Endodermal cell (in vitro differentiated cells): Measurements from ENCODE around the gene SLC7A14. TPM values are rescaled to one million over a fixed set of nuclear protein-coding genes. Genes with fewer than 3 reads are reported as not detected.

Source experiments
- DNase-seq: peaks from one replicate; pipeline ENCODE4 v3.0.0-alpha.2; 2017
- H3K27ac ChIP-seq: 2 replicates; pipeline ENCODE4 v1.5.1; 2013; ENCODE audit warnings: mild to moderate bottlenecking, low read depth, low read length, moderate library complexity
- H3K27me3 ChIP-seq: 2 replicates; pipeline ENCODE4 v1.6.1; 2013; ENCODE audit warnings: mild to moderate bottlenecking, low read length, moderate library complexity; ENCODE audit not compliant: insufficient read depth, control insufficient read depth, poor library complexity, severe bottlenecking
- H3K36me3 ChIP-seq: 2 replicates; pipeline ENCODE4 v1.7.0; 2013; ENCODE audit warnings: mild to moderate bottlenecking, low read length, moderate library complexity; ENCODE audit not compliant: control insufficient read depth, insufficient read depth
- H3K4me1 ChIP-seq: one replicate; pipeline ENCODE4 v1.7.0; 2013; ENCODE audit warnings: low read length; ENCODE audit not compliant: control insufficient read depth, insufficient read depth
- H3K4me3 ChIP-seq: 2 replicates; pipeline ENCODE4 v1.5.1; 2013; ENCODE audit warnings: mild to moderate bottlenecking, low read length, moderate library complexity
- H3K9ac ChIP-seq: 2 replicates; pipeline ENCODE4 v1.6.1; 2013; ENCODE audit warnings: mild to moderate bottlenecking, low read length, moderate library complexity; ENCODE audit not compliant: poor library complexity, severe bottlenecking; ENCODE audit errors: extremely low read depth
- H3K9me3 ChIP-seq: 2 replicates; pipeline ENCODE4 v1.6.1; 2013; ENCODE audit warnings: mild to moderate bottlenecking, low read length, moderate library complexity; ENCODE audit not compliant: control insufficient read depth
- H3K27ac Mint-ChIP-seq: 2 replicates; pipeline ENCODE4 v1.8.0; 2020; ENCODE audit warnings: mixed read lengths
- H3K27me3 Mint-ChIP-seq: 2 replicates; pipeline ENCODE4 v1.8.0; 2021; ENCODE audit warnings: mild to moderate bottlenecking, mixed read lengths; ENCODE audit not compliant: insufficient read depth
- H3K36me3 Mint-ChIP-seq: 2 replicates; pipeline ENCODE4 v1.8.0; 2020; ENCODE audit warnings: low read depth, mixed read lengths
- H3K4me1 Mint-ChIP-seq: 2 replicates; pipeline ENCODE4 v1.8.0; 2020; ENCODE audit warnings: mixed read lengths
- H3K4me3 Mint-ChIP-seq: 2 replicates; pipeline ENCODE4 v1.8.0; 2020; ENCODE audit warnings: mild to moderate bottlenecking, moderate library complexity, mixed read lengths
- H3K9me3 Mint-ChIP-seq: 2 replicates; pipeline ENCODE4 v1.8.0; 2020; ENCODE audit warnings: mild to moderate bottlenecking, mixed read lengths
- CTCF ChIP-seq: fragments of 200-600 bp; sonication (generic); conservative IDR thresholded peaks from 2 replicates; pipeline ENCODE4 v1.5.0; 2021; ENCODE audit warnings: antibody characterized with exemption, mild to moderate bottlenecking
- WGBS, 2 experiments: methylation state at CpG; one replicate each; pipeline versions ENCODE4 v1.1.5 to v1.1.7; 2013; ENCODE audit warnings: missing lambda C conversion rate in 2 of 2, mixed read lengths in 1 of 2; ENCODE audit not compliant: insufficient coverage in 1 of 2, insufficient read length in 1 of 2; 5-methylcytosine and 5-hydroxymethylcytosine counted together
- total RNA-seq, 2 donors: library from RNA; stranded (reverse); fragmentation: NEBNext Ultra II Directional in 1 of 2; extraction: Animal tissue kit (Norgen Biotek cat#: 25700) in 1 of 2; gene quantifications; 2 replicates in 1 of 2; 3 replicates in 1 of 2; pipeline ENCODE4 v1.2.1, GENCODE V29; 2021

SLC7A14 gene
- total RNA-seq, 2 donors from 2014 or later, result 0.29 to 0.42 TPM

DNA sequence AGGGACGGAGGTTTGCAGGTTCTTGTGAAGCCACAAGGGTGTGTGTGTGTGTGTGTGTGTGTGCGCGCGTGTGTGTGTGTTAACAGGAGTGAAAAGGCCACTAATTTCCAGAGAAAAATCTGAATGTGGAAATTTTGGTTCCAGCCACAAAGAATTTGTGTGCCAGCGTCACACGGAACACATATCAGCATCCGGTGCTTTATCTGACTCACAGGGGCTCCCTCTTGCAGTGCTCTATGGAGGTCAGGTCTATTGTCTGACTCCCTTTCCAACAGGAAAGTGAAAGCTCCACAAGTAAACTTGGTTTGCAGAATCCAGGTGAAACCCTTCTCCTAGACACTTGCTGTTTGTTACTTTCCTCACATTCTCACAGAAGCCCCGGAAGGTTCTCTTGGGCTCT lies 161.0 kb downstream of the SLC7A14 start:
- Histone ChIP-seq H3K9ac (no peak overlapping the region), H3K27me3 (peaks cover 18% of the 10 kb centered on the region), H3K27ac (no peak overlapping the region), H3K36me3 (no peaks in the 10 kb centered on the region), H3K4me3 (no peak overlapping the region), H3K4me1 (peaks cover 14% of the 10 kb centered on the region), H3K9me3 (no peaks in the 10 kb centered on the region)
- Mint-ChIP-seq H3K4me3 (no peak overlapping the region), H3K9me3 (no peaks in the 10 kb centered on the region), H3K27me3 (peaks cover 28% of the 10 kb centered on the region), H3K36me3 (peaks cover 6% of the 10 kb centered on the region), H3K27ac (no peak overlapping the region), H3K4me1 (peaks cover 43% of the 10 kb centered on the region)
- DNase-seq, result no peak
- TF ChIP-seq CTCF, result no peak
- 81 to 96% methylated on average over 3 to 8 of the region's 8 CpGs for whole genome bisulfite sequencing, 2 experiments

- H3K27ac Mint-ChIP-seq, result no peak overlapping the region
- Histone ChIP-seq H3K9ac (no peak overlapping the region), H3K4me1 (peaks cover 9% of the 10 kb centered on the region), H3K4me3 (no peak overlapping the region), H3K36me3 (no peaks in the 10 kb centered on the region), H3K27ac (no peak overlapping the region), H3K9me3 (no peaks in the 10 kb centered on the region), H3K27me3 (peaks cover 27% of the 10 kb centered on the region)
- H3K27me3 Mint-ChIP-seq, result peaks cover 31% of the 10 kb centered on the region
- H3K4me3 Mint-ChIP-seq, result no peak overlapping the region
- H3K36me3 Mint-ChIP-seq, result peaks cover 5% of the 10 kb centered on the region
- no peaks in the 10 kb centered on the region for H3K9me3 Mint-ChIP-seq
- WGBS, 2 experiments, result 91 to 94% methylated on average over 6 to 8 of the region's 8 CpGs
- DNase-seq, result no peak
- H3K4me1 Mint-ChIP-seq, result peaks cover 33% of the 10 kb centered on the region
- TF ChIP-seq CTCF, result no peak
Measured at GRCh38 chr3:170423001-170423615, 162.8 kb downstream of the SLC7A14 start.

GRCh38 chr3:170421758-170422157 lies 164.1 kb downstream of the SLC7A14 start:
- H3K27me3 ChIP-seq, result peaks cover 30% of the 10 kb centered on the region
- 90% methylated on average over 2 of the region's 2 CpGs; no CpG with 5 or more reads in 1 of the 2 experiments for WGBS, 2 experiments
- Mint-ChIP-seq H3K9me3 (no peaks in the 10 kb centered on the region), H3K36me3 (peaks cover 4% of the 10 kb centered on the region), H3K27ac (no peak overlapping the region), H3K4me1 (peaks cover 39% of the 10 kb centered on the region), H3K27me3 (peaks cover 33% of the 10 kb centered on the region), H3K4me3 (no peak overlapping the region)
- H3K36me3 ChIP-seq, result no peaks in the 10 kb centered on the region
- DNase-seq, result no peak
- peaks cover 9% of the 10 kb centered on the region for H3K4me1 ChIP-seq
- no peak overlapping the region for H3K9ac ChIP-seq
- no peak for TF ChIP-seq CTCF
- H3K27ac ChIP-seq, result no peak overlapping the region
- H3K4me3 ChIP-seq, result no peak overlapping the region
- H3K9me3 ChIP-seq, result no peaks in the 10 kb centered on the region
